Right lobe of liver (tissue), 4 donors: Measurements from ENCODE around the gene TIMP3.

ENCODE experiments used
- CTCF ChIP-seq, 4 donors: fragments of 200-600 bp in 3 of 4; fragments of 450-650 bp in 1 of 4; IDR thresholded peaks; one replicate each; pipeline versions ENCODE4 v1.5.1 to v1.8.0; 2016 to 2022; ENCODE audit warnings: antibody characterized with exemption in 4 of 4, mild to moderate bottlenecking in 2 of 4
- POLR2A ChIP-seq: fragments of 450-650 bp; IDR thresholded peaks from one replicate; pipeline ENCODE4 v1.6.1; 2017; ENCODE audit warnings: antibody characterized with exemption, mild to moderate bottlenecking
- donor health status: DM: no; HTN: no; CAD: no.
- donor health status: DM: no; HTN: no; CAD: no.
- donor health status: DM: no; HTN: yes; CAD: no.

- TF ChIP-seq CTCF (IDR thresholded peaks at IDR 0.05) = no peak
- TF ChIP-seq POLR2A = no peak
These were observed 110.0 kb downstream of the TIMP3 start for GRCh38 chr22:32911503-32911902.
